ENCODE results near the gene DBET. TPM values are rescaled to one million over a fixed set of nuclear protein-coding genes. Genes with fewer than 3 reads are reported as not detected.
"Not testable (repeated sequence)": the region's sequence is repeated elsewhere in the genome, so short reads cannot be mapped to it uniquely, and the experiment has no call there.

Gene DBET
- total and polyA plus RNA-seq, 12 donors = not detected

GRCh38 chr4:190099605-190100004, 35.3 kb downstream of the DBET start:
- DNase-seq; H3K27me3 ChIP-seq; intact Hi-C loops (cut with DNase I); H3K27ac ChIP-seq; H3K4me1 ChIP-seq; H3K4me3 ChIP-seq; ATAC-seq; H3K9me3 ChIP-seq; H3K36me3 ChIP-seq: not testable (repeated sequence)
- WGBS, 2 donors = 26 to 54% methylated on average over 2 of the region's 2 CpGs

GRCh38 chr4:190101525-190101924, 37.2 kb downstream of the DBET start:
- H3K36me3 ChIP-seq; intact Hi-C loops (cut with DNase I); DNase-seq; H3K27ac ChIP-seq; H3K27me3 ChIP-seq; H3K4me3 ChIP-seq; H3K9me3 ChIP-seq; H3K4me1 ChIP-seq; ATAC-seq: not testable (repeated sequence)
- WGBS, 2 donors = no CpG with 5 or more reads among the region's 1 CpG

DNA sequence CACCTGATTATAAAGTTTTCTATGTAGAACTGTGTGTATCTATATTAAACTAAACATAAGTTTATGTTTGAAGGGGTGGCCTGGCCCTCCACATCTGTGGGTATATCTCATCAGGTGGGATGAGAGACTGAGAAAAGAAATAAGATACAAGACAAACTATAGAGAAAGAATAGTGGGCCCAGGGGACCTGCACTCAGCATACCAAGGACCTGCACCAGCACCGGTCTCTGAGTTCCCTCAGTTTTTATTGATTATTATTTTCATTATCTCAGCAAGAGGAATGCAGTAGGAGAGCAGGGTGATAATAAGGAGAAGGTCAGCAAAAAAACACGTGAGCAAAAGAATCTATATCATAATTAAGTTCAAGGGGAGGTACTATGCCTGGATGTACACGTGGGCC, 41.9 kb downstream of the DBET start:
- H3K9me3 ChIP-seq; intact Hi-C loops (cut with DNase I); H3K27ac ChIP-seq; H3K4me3 ChIP-seq; H3K4me1 ChIP-seq; H3K36me3 ChIP-seq; DNase-seq; ATAC-seq: not testable (repeated sequence)
- WGBS, 2 donors = 33 to 34% methylated on average over 3 of the region's 3 CpGs
- peaks cover 0 to 47% (median 32%) of the 10 kb centered on the region in 7 donors for H3K27me3 ChIP-seq

DNA sequence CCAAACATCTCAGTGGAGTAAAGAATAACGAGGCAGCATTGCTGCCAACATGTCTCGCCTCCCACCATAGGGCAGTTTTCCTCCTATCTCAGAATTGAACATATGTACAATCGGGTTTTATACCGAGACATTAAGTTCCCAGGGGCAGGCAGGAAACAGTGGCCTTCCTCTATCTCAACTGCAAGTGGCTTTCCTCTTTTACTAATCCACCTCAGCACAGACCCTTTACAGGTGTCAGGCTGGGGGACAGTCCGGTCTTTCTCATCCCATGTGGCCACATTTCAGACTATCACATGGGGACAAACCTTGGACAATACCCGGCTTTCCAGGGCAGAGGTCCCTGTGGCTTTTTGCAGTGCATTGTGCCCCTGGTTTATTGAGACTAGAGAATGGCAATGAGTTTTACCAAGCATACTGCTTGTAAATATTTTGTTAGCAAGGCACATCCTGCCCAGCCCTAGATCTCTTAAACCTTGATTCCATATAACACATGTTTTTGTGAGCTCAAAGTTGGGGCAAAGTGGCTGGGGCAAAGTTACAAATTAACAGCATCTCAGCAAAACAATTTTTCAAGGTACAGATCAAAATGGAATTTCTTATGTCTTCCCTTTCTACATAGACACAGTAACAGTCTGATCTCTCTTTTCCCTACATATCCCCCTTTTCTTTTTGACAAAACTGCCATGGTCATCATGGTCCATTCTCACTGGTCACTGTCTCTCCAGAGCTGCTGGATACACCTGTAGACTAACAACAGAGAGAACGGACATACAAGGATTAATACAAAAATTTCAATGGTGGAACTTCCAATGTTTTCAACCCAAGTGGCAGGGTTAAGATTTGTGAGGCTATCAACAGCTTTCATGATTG, 42.5 kb downstream of the DBET start:
- DNase-seq; ATAC-seq; intact Hi-C loops (cut with DNase I); H3K9me3 ChIP-seq; H3K4me3 ChIP-seq; H3K4me1 ChIP-seq; H3K36me3 ChIP-seq; H3K27ac ChIP-seq: not testable (repeated sequence)
- WGBS, 2 donors = 40 to 44% methylated on average over 7 of the region's 7 CpGs
- H3K27me3 ChIP-seq = peaks cover 4 to 54% (median 39%) of the 10 kb centered on the region in 7 donors

GRCh38 chr4:190107766-190108485, 43.6 kb downstream of the DBET start:
- H3K9me3 ChIP-seq; H3K4me3 ChIP-seq; intact Hi-C loops (cut with DNase I); H3K4me1 ChIP-seq; DNase-seq; H3K36me3 ChIP-seq; H3K27ac ChIP-seq: not testable (repeated sequence)
- WGBS, 2 donors = 36 to 41% methylated on average over 2 of the region's 2 CpGs
- ATAC-seq = peak in 1 of 8 donors; percentile 67
- H3K27me3 ChIP-seq = peaks cover 7 to 61% (median 46%) of the 10 kb centered on the region in 7 donors

GRCh38 chr4:190108756-190109155, 44.5 kb downstream of the DBET start:
- H3K27me3 ChIP-seq = peaks cover 7 to 61% (median 46%) of the 10 kb centered on the region in 7 donors
- H3K4me3 ChIP-seq; H3K36me3 ChIP-seq; intact Hi-C loops (cut with DNase I); H3K27ac ChIP-seq; DNase-seq; ATAC-seq; H3K4me1 ChIP-seq; H3K9me3 ChIP-seq: not testable (repeated sequence)
- WGBS, 2 donors = 60 to 61% methylated on average over 6 of the region's 6 CpGs

DNA sequence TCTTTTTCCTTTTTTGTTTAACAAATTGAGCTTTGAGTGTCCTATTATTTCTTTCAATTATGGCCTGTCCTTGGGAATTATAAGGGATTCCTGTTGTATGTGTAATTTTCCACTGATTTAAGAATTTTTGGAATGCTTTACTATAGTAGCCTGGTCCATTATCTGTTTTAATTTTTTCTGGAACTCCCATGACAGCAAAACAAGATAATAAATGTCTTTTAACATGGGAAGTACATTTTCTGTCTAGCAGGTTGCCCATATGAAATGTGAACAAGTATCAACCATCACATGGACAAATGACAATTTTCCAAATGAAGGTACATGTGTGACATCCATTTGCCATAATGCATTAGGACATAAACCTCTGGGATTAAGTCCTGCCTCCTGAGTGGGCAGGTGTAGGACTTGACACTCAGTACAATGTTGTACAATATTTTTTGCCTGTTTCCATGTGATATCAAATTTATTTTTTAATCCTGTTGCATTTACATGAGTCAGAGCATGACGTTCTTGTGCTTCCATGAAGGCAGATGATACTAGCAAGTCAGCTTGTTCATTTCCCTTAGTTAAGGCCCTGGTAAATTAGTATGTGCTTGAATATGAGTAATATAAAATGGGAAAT, 45.2 kb downstream of the DBET start:
- H3K36me3 ChIP-seq; H3K4me3 ChIP-seq; H3K9me3 ChIP-seq; H3K27ac ChIP-seq; ATAC-seq; H3K4me1 ChIP-seq; DNase-seq; intact Hi-C loops (cut with DNase I): not testable (repeated sequence)
- 30 to 41% methylated on average over 1 of the region's 1 CpG for WGBS, 2 donors
- peaks cover 7 to 61% (median 46%) of the 10 kb centered on the region in 7 donors for H3K27me3 ChIP-seq
